Peyer's patch (tissue), 4 donors: ENCODE measurements around the gene PYGL. TPM values are rescaled to one million over a fixed set of nuclear protein-coding genes. Genes with fewer than 3 reads are reported as not detected.
"Not testable (repeated sequence)": the region's sequence is repeated elsewhere in the genome, so short reads cannot be mapped to it uniquely, and the experiment has no call there.

ENCODE experiments used
- DNase-seq, 3 donors: peaks; one replicate each; pipeline ENCODE4 v3.0.0-alpha.2; 2017 to 2019
- H3K27ac ChIP-seq, 4 donors: fragments of 200-600 bp; sonication (generic); one replicate each; pipeline ENCODE4 v1.5.1; 2016 to 2019
- H3K27me3 ChIP-seq, 2 donors: fragments of 200-600 bp; sonication (generic); one replicate each; pipeline ENCODE4 v1.5.1; 2019
- H3K36me3 ChIP-seq, 3 donors: fragments of 200-600 bp; sonication (generic); one replicate each; pipeline ENCODE4 v1.5.1; 2016 to 2019
- H3K4me1 ChIP-seq, 4 donors: fragments of 200-600 bp; sonication (generic); one replicate each; pipeline ENCODE4 v1.5.1; 2016 to 2019
- H3K4me3 ChIP-seq, 4 donors: fragments of 200-600 bp; sonication (generic); 1 replicate in 3 of 4; 2 replicates in 1 of 4; pipeline ENCODE4 v1.5.1; 2016 to 2019; ENCODE audit warnings: mild to moderate bottlenecking in 1 of 4
- H3K9me3 ChIP-seq, 4 donors: fragments of 200-600 bp; sonication (generic); one replicate each; pipeline ENCODE4 v1.5.1; 2016 to 2019; ENCODE audit warnings: mild to moderate bottlenecking in 1 of 4
- POLR2A ChIP-seq, 2 donors: fragments of 450-650 bp; IDR thresholded peaks; one replicate each; pipeline ENCODE4 v1.5.1; 2017; ENCODE audit warnings: antibody characterized with exemption in 2 of 2, mild to moderate bottlenecking in 2 of 2, moderate library complexity in 2 of 2
- total RNA-seq, 4 donors: library from RNA; depleted of rRNA; stranded (reverse); fragments of >200 nt; gene quantifications; one replicate each; pipeline ENCODE4 v1.1.0, GENCODE V29; 2016
- TF ChIP-seq, protein P1 (sequence below), 6 experiments: fragments of 450-650 bp in 4 of 6; fragments of 200-600 bp in 2 of 6; sonication (generic) in 1 of 6; IDR thresholded peaks; one replicate each; pipeline ENCODE4 v1.5.1; 2017 to 2019; ENCODE audit warnings: antibody characterized with exemption in 6 of 6, mild to moderate bottlenecking in 3 of 6, moderate library complexity in 1 of 6

PYGL gene
- total RNA-seq, 4 donors from 2014 or later: 1.8 to 42.1 (median 4.1) TPM

DNA sequence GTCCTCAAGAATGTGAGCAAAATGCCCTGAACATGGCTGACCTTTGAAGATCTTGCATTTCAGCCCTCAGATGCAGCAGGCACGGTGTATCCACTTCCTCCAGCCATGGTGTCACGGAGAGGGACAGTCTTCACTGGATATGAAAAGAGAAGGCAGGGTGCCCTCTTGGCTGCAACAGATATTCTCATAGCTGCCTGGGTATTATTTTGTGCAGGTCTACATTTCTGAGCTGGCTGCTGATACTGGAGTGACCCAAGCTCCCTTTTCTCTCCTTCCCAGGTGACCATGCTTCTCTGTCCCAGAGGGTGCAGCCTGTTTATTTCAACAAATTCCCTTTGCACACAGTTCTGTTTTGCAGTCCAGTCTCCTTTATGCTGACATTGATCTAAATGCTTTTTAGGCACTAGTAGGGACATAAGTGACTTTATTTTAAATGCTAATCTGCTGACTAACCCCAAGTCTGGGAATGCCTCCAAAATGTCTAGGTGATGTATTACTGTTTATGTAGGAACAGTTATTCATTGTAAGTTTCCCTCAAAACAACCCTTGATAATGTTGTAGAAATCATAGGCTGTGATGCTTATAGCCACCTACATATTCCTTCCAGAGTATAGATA, 17.4 kb upstream of the PYGL start:
- peak overlapping the region in 2 of 4 donors; percentile 38 to 48 for H3K27ac ChIP-seq
- no peak overlapping the region for H3K4me3 ChIP-seq
- TF ChIP-seq, protein P1, sequence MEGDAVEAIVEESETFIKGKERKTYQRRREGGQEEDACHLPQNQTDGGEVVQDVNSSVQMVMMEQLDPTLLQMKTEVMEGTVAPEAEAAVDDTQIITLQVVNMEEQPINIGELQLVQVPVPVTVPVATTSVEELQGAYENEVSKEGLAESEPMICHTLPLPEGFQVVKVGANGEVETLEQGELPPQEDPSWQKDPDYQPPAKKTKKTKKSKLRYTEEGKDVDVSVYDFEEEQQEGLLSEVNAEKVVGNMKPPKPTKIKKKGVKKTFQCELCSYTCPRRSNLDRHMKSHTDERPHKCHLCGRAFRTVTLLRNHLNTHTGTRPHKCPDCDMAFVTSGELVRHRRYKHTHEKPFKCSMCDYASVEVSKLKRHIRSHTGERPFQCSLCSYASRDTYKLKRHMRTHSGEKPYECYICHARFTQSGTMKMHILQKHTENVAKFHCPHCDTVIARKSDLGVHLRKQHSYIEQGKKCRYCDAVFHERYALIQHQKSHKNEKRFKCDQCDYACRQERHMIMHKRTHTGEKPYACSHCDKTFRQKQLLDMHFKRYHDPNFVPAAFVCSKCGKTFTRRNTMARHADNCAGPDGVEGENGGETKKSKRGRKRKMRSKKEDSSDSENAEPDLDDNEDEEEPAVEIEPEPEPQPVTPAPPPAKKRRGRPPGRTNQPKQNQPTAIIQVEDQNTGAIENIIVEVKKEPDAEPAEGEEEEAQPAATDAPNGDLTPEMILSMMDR (IDR thresholded peaks at IDR 0.05): no peak
- no peak for TF ChIP-seq POLR2A (IDR thresholded peaks at IDR 0.05)
- H3K9me3 ChIP-seq: no peaks in the 10 kb centered on the region
- H3K36me3 ChIP-seq: no peaks in the 10 kb centered on the region
- no peaks in the 10 kb centered on the region for H3K27me3 ChIP-seq
- DNase-seq: no peak
- peaks cover 0 to 9% (median 0%) of the 10 kb centered on the region in 4 donors for H3K4me1 ChIP-seq

DNA sequence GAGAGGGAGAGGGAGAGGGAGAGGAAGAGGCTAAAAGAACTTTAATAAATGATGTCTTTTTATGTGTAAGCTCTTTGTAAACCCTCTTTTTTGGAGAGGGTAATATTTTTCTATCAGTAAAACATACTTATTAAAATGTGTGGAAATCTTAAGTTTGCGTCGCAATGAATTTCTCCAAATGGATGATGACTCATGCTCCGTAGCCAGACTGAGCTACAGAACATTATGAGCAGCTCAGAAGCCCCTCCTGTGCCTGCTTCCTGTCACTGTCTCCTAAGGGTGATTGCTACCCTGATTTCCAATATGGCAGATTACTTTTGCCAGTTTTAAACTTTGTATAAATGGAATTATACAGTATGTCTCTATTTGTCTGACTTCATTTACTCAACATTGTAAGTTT, 13.0 kb upstream of the PYGL start:
- H3K36me3 ChIP-seq: no peaks in the 10 kb centered on the region
- no peak for DNase-seq
- H3K27ac ChIP-seq: peak overlapping the region in 1 of 4 donors; percentile 31
- H3K9me3 ChIP-seq: no peaks in the 10 kb centered on the region
- TF ChIP-seq POLR2A (IDR thresholded peaks at IDR 0.05): no peak
- TF ChIP-seq, protein P1 (IDR thresholded peaks at IDR 0.05): no peak
- no peak overlapping the region for H3K4me3 ChIP-seq
- H3K4me1 ChIP-seq: peaks cover 0 to 9% (median 0%) of the 10 kb centered on the region in 4 donors
- H3K27me3 ChIP-seq: no peaks in the 10 kb centered on the region

DNA sequence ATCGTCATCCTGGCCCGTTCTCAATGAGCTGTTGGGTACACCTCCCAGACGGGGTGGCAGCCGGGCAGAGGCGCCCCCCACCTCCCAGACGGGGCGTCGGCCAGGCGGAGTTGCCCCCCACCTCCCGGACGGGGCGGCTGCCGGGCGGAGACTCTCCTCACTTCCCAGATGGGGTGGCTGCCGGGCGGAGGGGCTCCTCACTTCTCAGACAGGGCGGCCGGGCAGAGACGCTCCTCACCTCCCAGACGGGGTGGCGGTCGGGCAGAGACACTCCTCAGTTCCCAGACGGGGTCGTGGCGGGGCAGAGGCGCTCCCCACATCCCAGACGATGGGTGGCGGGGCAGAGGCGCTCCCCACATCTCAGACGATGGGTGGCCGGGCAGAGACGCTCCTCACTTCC, 12.1 kb upstream of the PYGL start:
- H3K4me1 ChIP-seq, H3K27ac ChIP-seq, H3K9me3 ChIP-seq, H3K27me3 ChIP-seq, H3K36me3 ChIP-seq, H3K4me3 ChIP-seq, DNase-seq: not testable (repeated sequence)

DNA sequence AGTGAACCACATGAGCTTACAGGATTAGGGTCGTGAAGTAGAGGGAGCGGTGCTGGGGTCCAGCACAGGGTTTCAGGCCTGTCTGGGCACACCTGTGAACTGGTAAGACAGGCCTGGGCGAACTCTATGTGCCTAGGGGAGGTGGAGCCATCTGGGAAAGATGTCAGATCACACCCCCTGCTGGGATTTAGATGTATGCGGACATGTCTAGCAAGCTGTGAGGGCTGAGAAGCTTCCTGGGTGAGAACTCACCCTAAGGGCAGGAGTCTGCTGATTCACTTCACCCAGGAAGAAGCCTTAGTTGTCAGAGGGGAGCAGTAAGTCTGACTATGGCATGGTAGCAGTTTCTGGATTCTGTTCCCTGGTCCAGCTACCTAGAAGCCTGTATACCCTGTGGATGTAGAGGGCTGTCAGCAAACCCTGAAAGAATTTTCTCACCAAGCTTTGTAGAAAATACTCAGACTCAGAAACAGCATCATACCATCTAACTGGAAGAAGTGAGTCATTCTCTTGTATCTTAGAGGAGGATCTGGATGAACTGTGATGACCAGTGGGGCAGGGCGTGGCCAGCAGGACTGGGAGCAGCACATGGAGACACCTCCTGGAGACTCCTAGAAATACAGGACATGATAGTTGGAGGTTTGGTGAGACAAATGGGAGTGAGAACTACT, 11.2 kb upstream of the PYGL start:
- Histone ChIP-seq H3K9me3 (no peaks in the 10 kb centered on the region), H3K27ac (peak overlapping the region in 3 of 4 donors; percentile 17 to 75 (median 21))
- TF ChIP-seq, protein P1 (IDR thresholded peaks at IDR 0.05): peak in 3 of 6 experiments; percentile 13 to 29 (median 18)
- TF ChIP-seq POLR2A (IDR thresholded peaks at IDR 0.05): no peak

DNA sequence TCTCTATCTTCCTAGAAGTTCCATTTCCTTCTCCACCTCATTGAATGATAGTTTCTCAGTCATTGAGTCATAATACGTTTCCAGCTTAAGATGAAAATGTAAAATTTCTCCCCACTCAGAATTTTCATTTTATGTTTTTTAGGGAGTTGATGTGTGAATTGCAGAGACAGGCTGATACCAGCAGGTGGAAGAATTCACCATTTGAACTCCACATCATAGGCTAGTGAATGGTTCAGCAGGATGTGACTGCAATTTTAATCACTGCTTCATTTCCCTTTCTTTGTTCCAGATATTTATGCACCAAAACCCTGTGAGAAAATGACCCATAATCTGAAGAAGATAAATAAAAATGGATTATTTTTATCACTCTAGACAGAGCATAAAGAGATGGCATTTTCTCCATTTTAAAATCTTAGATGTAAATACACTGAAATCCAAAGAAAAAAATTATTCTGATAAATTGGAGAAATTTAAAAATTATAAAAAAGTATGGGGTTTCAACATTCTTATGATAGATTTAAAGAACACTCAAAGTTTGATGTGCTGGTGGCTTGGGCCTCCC, 10.6 kb upstream of the PYGL start:
- no peak overlapping the region for H3K4me3 ChIP-seq
- H3K4me1 ChIP-seq: no peaks in the 10 kb centered on the region
- TF ChIP-seq, protein P1 (IDR thresholded peaks at IDR 0.05): peak in 5 of 6 experiments; percentile 37 to 53 (median 43)
- TF ChIP-seq POLR2A (IDR thresholded peaks at IDR 0.05): no peak
- H3K27me3 ChIP-seq: no peaks in the 10 kb centered on the region
- no peaks in the 10 kb centered on the region for H3K9me3 ChIP-seq
- DNase-seq: no peak
- H3K36me3 ChIP-seq: no peaks in the 10 kb centered on the region
- peak overlapping the region in 1 of 4 donors; percentile 75 for H3K27ac ChIP-seq

More for the DNA sequence above, 11.2 kb upstream of the PYGL start:
- Histone ChIP-seq H3K36me3 (no peaks in the 10 kb centered on the region), H3K4me1 (no peaks in the 10 kb centered on the region), H3K27me3 (no peaks in the 10 kb centered on the region), H3K4me3 (no peak overlapping the region)
- peak in 2 of 3 donors; percentile 59 to 67 for DNase-seq

DNA sequence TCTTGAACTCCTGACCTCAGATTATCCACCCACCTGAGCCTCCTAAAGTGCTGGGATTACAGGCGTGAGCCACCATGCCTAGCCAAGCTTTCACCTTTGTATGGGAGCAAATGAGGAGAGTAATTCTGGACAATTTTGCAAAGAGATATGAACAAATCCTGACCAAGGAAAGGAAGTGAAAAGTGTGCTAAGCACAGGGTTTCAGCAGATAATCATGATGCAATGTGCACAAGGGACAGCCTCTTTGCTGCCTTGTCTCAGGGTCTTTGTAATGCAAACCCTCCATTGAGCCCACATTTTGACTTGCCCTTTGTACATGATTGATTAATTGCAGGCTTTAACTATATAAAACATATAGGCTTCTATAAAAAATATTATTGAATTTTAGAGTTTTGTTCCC, 9.2 kb upstream of the PYGL start:
- H3K4me1 ChIP-seq: no peaks in the 10 kb centered on the region
- H3K27me3 ChIP-seq: no peaks in the 10 kb centered on the region
- no peak overlapping the region for H3K27ac ChIP-seq
- DNase-seq: no peak
- H3K4me3 ChIP-seq: no peak overlapping the region
- no peaks in the 10 kb centered on the region for H3K36me3 ChIP-seq
- TF ChIP-seq, protein P1 (IDR thresholded peaks at IDR 0.05): no peak
- no peak for TF ChIP-seq POLR2A (IDR thresholded peaks at IDR 0.05)
- H3K9me3 ChIP-seq: no peaks in the 10 kb centered on the region
